Measurements from ENCODE around the gene SP6. TPM values are rescaled to one million over a fixed set of nuclear protein-coding genes. Genes with fewer than 3 reads are reported as not detected.

The SP6 gene
- total and polyA plus RNA-seq, 2 of the 8 experiments (the other 6 are each of a cell fraction or from before 2014, with no cell fraction given) = 1.2 to 1.5 TPM

DNA sequence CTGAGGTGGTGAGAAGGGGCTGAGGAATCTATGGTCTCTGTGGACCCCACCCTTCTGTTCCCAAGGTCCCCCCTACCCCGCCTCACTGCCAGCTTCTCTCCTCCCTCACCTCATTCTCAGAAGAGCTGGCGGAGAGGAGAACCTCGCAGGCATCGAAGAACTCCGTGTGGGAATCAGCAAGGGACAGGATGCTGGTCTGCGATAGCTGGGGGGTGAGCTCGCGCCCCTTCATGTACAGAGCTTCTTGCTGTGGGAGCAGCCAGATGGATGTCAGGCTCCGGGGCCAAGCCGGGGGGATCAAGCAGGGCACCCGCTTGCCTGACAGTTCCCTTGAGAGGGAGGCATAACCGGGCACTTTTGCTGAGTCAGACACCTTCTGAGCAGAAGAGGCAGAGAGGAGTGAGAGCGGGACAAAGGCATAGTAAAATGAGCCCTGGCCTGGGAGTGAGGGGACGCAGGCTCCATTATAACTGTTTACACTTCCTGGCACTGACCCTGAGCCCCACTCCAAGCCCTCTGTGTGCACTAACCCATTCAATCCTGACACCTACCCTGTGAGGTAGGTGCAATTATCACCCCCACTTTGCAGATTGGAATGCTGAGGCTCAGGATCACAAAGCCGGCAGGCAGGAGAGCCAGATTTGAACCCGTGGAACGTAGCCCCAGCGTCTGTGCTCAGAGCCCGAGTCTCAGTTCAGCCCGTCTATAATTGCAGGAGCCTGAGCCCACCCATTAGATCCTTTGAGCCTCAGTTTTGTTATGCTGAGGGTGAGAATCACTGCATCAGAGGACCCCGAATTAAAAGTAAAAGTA lies 35.7 kb downstream of the SP6 start:
- POLR2A ChIA-PET (ENCODE audit: partially characterized antibody) = interaction anchor here (0.5 to 0.8 kb wide), 2 partner anchors 14 to 527 kb away, joined by 3 read pairs; no protein-coding TSS in a partner anchor
- H3K79me1 ChIP-seq (ENCODE audit: low read depth, low read length) = no peaks in the 10 kb centered on the region; the same call in none of the 2 replicates
- WGBS, 2 experiments (ENCODE audit: extremely low coverage in 1 of 2, insufficient coverage in 1 of 2, insufficient read length in 1 of 2, insufficient replicate concordance in 2 of 2, low coverage in 1 of 2, low lambda C conversion rate in 2 of 2, missing lambda C conversion rate in 1 of 2) = 90% methylated on average over 21 of the region's 21 CpGs; no CpG with 5 or more reads in 1 of the 2 experiments

More for the DNA sequence above, 35.7 kb downstream of the SP6 start:
- TF ChIP-seq ASH2L (IDR thresholded peaks at IDR 0.05; ENCODE audit: low read length) = no peak
- no peak for TF ChIP-seq EP300 (IDR thresholded peaks at IDR 0.05; ENCODE audit: borderline replicate concordance in 1 of 2, low read depth in 2 of 2, low read length in 2 of 2)
- DNase-seq (ENCODE audit: low read depth in 1 of 2, low spot score in 2 of 2) (no peak), FAIRE-seq (no peak)
- Histone ChIP-seq H2AFZ (ENCODE audit: low read length) (no peak overlapping the region), H3K27me3 (replicated peaks in 1 of 4; ENCODE audit: control insufficient read depth in 3 of 4, extremely low read depth in 1 of 4, insufficient read depth in 3 of 4, low read length in 3 of 4) (no peaks in the 10 kb centered on the region), H3K18ac (ENCODE audit: extremely low read depth, low read length) (no peak overlapping the region), H2BK120ac (replicated peaks; ENCODE audit: low read depth, low read length) (no peak overlapping the region), H3K56ac (replicated peaks; ENCODE audit: insufficient read length, low read depth, low read length) (no peak overlapping the region), H3K4me2 (ENCODE audit: insufficient read depth in 1 of 2, low read depth in 2 of 2, low read length in 2 of 2) (no peak overlapping the region), H2BK5ac (ENCODE audit: low read depth, low read length) (no peak overlapping the region), H3K4ac (replicated peaks; ENCODE audit: insufficient read length, low read depth, low read length) (no peak overlapping the region), H3K4me1 (replicated peaks in 1 of 4; ENCODE audit: control insufficient read depth in 3 of 4, insufficient read depth in 4 of 4, low read length in 3 of 4) (no peaks in the 10 kb centered on the region; a peak in 1 of 7 replicates), H3K9me3 (ENCODE audit: insufficient read depth in 2 of 2, low read depth in 1 of 2, low read length in 1 of 2) (no peaks in the 10 kb centered on the region), H4K5ac (ENCODE audit: insufficient read length, low read depth, low read length) (no peak overlapping the region), H4K8ac (ENCODE audit: extremely low read depth, insufficient read depth, low read length) (no peak overlapping the region), H3K9ac (replicated peaks in 1 of 4; ENCODE audit: extremely low read depth in 1 of 4, low read depth in 3 of 4, low read length in 3 of 4) (no peak overlapping the region), H4K91ac (replicated peaks; ENCODE audit: insufficient read length, low read length) (no peak overlapping the region), H3K79me2 (ENCODE audit: control insufficient read depth in 1 of 2, insufficient read depth in 2 of 2, low read length in 2 of 2) (no peaks in the 10 kb centered on the region), H2BK20ac (ENCODE audit: low read length) (no peak overlapping the region), H3K23ac (ENCODE audit: insufficient read length) (no peak overlapping the region), H3K14ac (ENCODE audit: insufficient read length) (no peak overlapping the region), H2AK5ac (ENCODE audit: low read depth, low read length) (no peak overlapping the region), H2BK15ac (ENCODE audit: low read length) (no peak overlapping the region), H4K20me1 (replicated peaks in 1 of 2; ENCODE audit: control insufficient read depth in 1 of 2, insufficient read depth in 2 of 2, low read length in 2 of 2) (peaks cover 0 to 3% of the 10 kb centered on the region in 2 experiments), H3K27ac (ENCODE audit: low read depth, low read length) (no peak overlapping the region), H3K23me2 (ENCODE audit: low read depth, low read length) (no peaks in the 10 kb centered on the region), H3K4me3 (ENCODE audit: extremely low read depth in 1 of 4, insufficient read depth in 2 of 4, low read depth in 3 of 4, low read length in 4 of 4) (no peak overlapping the region), H3K36me3 (ENCODE audit: control insufficient read depth in 2 of 4, insufficient read depth in 4 of 4, low read length in 3 of 4) (no peaks in the 10 kb centered on the region; a peak in 1 of 8 replicates), H2BK12ac (ENCODE audit: low read depth, low read length) (no peak overlapping the region)
- CTCF ChIA-PET (ENCODE audit: partially characterized antibody) = interaction anchor here (0.7 to 1.4 kb wide), 5 partner anchors 11 to 72 kb away, joined by 3 to 4 read pairs (median 3); no protein-coding TSS in a partner anchor

All from H1 (cell line).